ENCODE data around the gene KIAA0930.

Gene KIAA0930

GRCh38 chr22:45251825-45252224 is 11.1 kb upstream of the KIAA0930 start:
- Histone ChIP-seq H3K79me2 (ENCODE audit: insufficient read depth, low read length) (no peaks in the 10 kb centered on the region), H3K4me1 (ENCODE audit: insufficient read depth, low read length) (no peaks in the 10 kb centered on the region), H3K9ac (ENCODE audit: low read depth, low read length) (no peak overlapping the region), H3K27ac (ENCODE audit: low read length) (no peak overlapping the region), H3K9me3 (ENCODE audit: insufficient read depth, low read length, severe bottlenecking) (no peaks in the 10 kb centered on the region), H4K20me1 (ENCODE audit: insufficient read depth, low read length) (no peaks in the 10 kb centered on the region), H3K27me3 (ENCODE audit: insufficient read depth, low read length, poor library complexity) (peaks cover 2% of the 10 kb centered on the region), H3K4me3 (ENCODE audit: low read depth in 1 of 2, low read length in 2 of 2) (no peak overlapping the region), H2AFZ (ENCODE audit: low read depth, low read length) (no peak overlapping the region), H3K4me2 (ENCODE audit: insufficient read depth, low read length) (no peak overlapping the region), H3K36me3 (ENCODE audit: insufficient read depth, low read length) (no peaks in the 10 kb centered on the region)
- no peak for DNase-seq
- TF ChIP-seq CTCF (IDR thresholded peaks at IDR 0.05; ENCODE audit: borderline replicate concordance, extremely low read depth, low read length, poor library complexity, severe bottlenecking) (peak; percentile 7), EZH2 (IDR thresholded peaks at IDR 0.05; ENCODE audit: borderline replicate concordance, low read depth, low read length, severe bottlenecking) (no peak)
- no peak for ATAC-seq (ENCODE audit: insufficient read depth, low read depth)

GRCh38 chr22:45248832-45249561 is 8.3 kb upstream of the KIAA0930 start:
- H3K79me2 ChIP-seq (ENCODE audit: insufficient read depth, low read length): no peaks in the 10 kb centered on the region
- no peaks in the 10 kb centered on the region for H3K4me1 ChIP-seq (ENCODE audit: insufficient read depth, low read length)
- no peak overlapping the region for H3K27ac ChIP-seq (ENCODE audit: low read length)
- no peaks in the 10 kb centered on the region for H3K36me3 ChIP-seq (ENCODE audit: insufficient read depth, low read length)
- no peaks in the 10 kb centered on the region for H4K20me1 ChIP-seq (ENCODE audit: insufficient read depth, low read length)
- ATAC-seq (ENCODE audit: insufficient read depth, low read depth): no peak
- peaks cover 2% of the 10 kb centered on the region for H3K27me3 ChIP-seq (ENCODE audit: insufficient read depth, low read length, poor library complexity)
- DNase-seq: no peak
- no peak overlapping the region for H2AFZ ChIP-seq (ENCODE audit: low read depth, low read length)
- no peak for TF ChIP-seq EZH2 (IDR thresholded peaks at IDR 0.05; ENCODE audit: borderline replicate concordance, low read depth, low read length, severe bottlenecking)
- no peak for TF ChIP-seq CTCF (IDR thresholded peaks at IDR 0.05; ENCODE audit: borderline replicate concordance, extremely low read depth, low read length, poor library complexity, severe bottlenecking)
- H3K4me3 ChIP-seq (ENCODE audit: low read depth in 1 of 2, low read length in 2 of 2): no peak overlapping the region
- H3K4me2 ChIP-seq (ENCODE audit: insufficient read depth, low read length): no peak overlapping the region
- H3K9me3 ChIP-seq (ENCODE audit: insufficient read depth, low read length, severe bottlenecking): no peaks in the 10 kb centered on the region
- H3K9ac ChIP-seq (ENCODE audit: low read depth, low read length): no peak overlapping the region

- H3K4me1 ChIP-seq (ENCODE audit: insufficient read depth, low read length): peaks cover 4% of the 10 kb centered on the region
- no peak for DNase-seq
- H3K4me2 ChIP-seq (ENCODE audit: insufficient read depth, low read length): no peak overlapping the region
Observed at GRCh38 chr22:45246060-45246985, 5.6 kb upstream of the KIAA0930 start.

More at GRCh38 chr22:45246060-45246985, 5.6 kb upstream of the KIAA0930 start:
- H3K27me3 ChIP-seq (ENCODE audit: insufficient read depth, low read length, poor library complexity): peaks cover 2% of the 10 kb centered on the region
- no peak overlapping the region for H3K27ac ChIP-seq (ENCODE audit: low read length)
- ATAC-seq (ENCODE audit: insufficient read depth, low read depth): no peak
- H3K9me3 ChIP-seq (ENCODE audit: insufficient read depth, low read length, severe bottlenecking): no peaks in the 10 kb centered on the region
- H2AFZ ChIP-seq (ENCODE audit: low read depth, low read length): no peak overlapping the region
- no peaks in the 10 kb centered on the region for H3K79me2 ChIP-seq (ENCODE audit: insufficient read depth, low read length)
- no peak overlapping the region for H3K4me3 ChIP-seq (ENCODE audit: low read depth in 1 of 2, low read length in 2 of 2)
- H3K9ac ChIP-seq (ENCODE audit: low read depth, low read length): no peak overlapping the region
- no peaks in the 10 kb centered on the region for H4K20me1 ChIP-seq (ENCODE audit: insufficient read depth, low read length)
- H3K36me3 ChIP-seq (ENCODE audit: insufficient read depth, low read length): no peaks in the 10 kb centered on the region
- TF ChIP-seq CTCF (IDR thresholded peaks at IDR 0.05; ENCODE audit: borderline replicate concordance, extremely low read depth, low read length, poor library complexity, severe bottlenecking): no peak
- no peak for TF ChIP-seq EZH2 (IDR thresholded peaks at IDR 0.05; ENCODE audit: borderline replicate concordance, low read depth, low read length, severe bottlenecking)

All from DND-41 (cell line).